T-cell (primary cell): ENCODE data around the gene MAP2K1. TPM values are rescaled to one million over a fixed set of nuclear protein-coding genes. Genes with fewer than 3 reads are reported as not detected.

ENCODE experiments used
- ATAC-seq, 4 experiments: fragments of 200-7000 bp in 3 of 4; fragments of 150-1000 bp in 1 of 4; cut with Tn5 transposase; replicated peaks in 1 of 4; 1 replicate in 3 of 4; 2 replicates in 1 of 4; pipeline ENCODE4 v1.10.0; 2021; ENCODE audit warnings: moderate library complexity in 3 of 4, mild to moderate bottlenecking in 2 of 4, moderate number of reproducible peaks in 1 of 4
- CTCF ChIA-PET, 2 donors: fragments of 300-600 bp; sonication (Branson Sonifier 250); formaldehyde crosslinking; loops; one replicate each; lab custom pipeline; 2022; ENCODE audit warnings: antibody characterized with exemption in 2 of 2; lab: Charles Lee
- POLR2A ChIA-PET, 2 donors: fragments of 300-600 bp; sonication (Branson Sonifier 250); formaldehyde crosslinking; loops; one replicate each; lab custom pipeline; 2022; ENCODE audit warnings: antibody characterized with exemption in 2 of 2; lab: Charles Lee
- DNase-seq, 35 experiments: peaks; one replicate each; pipeline versions ENCODE4 v3.0.0 to v3.0.0-alpha.2; 2013 to 2023
- H3K27ac ChIP-seq: one replicate; pipeline ENCODE4 v1.5.1; 2013; ENCODE audit warnings: low read length
- H3K27me3 ChIP-seq, 2 experiments: replicated peaks in 1 of 2; 1 replicate in 1 of 2; 2 replicates in 1 of 2; pipeline versions ENCODE4 v1.6.1 to v1.7.0; 2013; ENCODE audit warnings: low read length in 1 of 2, mixed read lengths in 1 of 2; ENCODE audit not compliant: control insufficient read depth in 2 of 2, insufficient read depth in 2 of 2; ENCODE audit errors: extremely low read depth in 1 of 2
- H3K36me3 ChIP-seq, 2 donors: 1 replicate in 1 of 2; 2 replicates in 1 of 2; pipeline versions ENCODE4 v1.6.1 to v1.7.0; 2013; ENCODE audit warnings: low read length in 1 of 2; ENCODE audit not compliant: control insufficient read depth in 2 of 2, insufficient read depth in 1 of 2; ENCODE audit errors: extremely low read depth in 1 of 2
- H3K4me1 ChIP-seq, 2 experiments: 1 replicate in 1 of 2; 2 replicates in 1 of 2; pipeline versions ENCODE4 v1.6.1 to v1.7.0; 2013; ENCODE audit warnings: low read length in 2 of 2, mixed read lengths in 1 of 2; ENCODE audit not compliant: insufficient read depth in 2 of 2, control insufficient read depth in 1 of 2; ENCODE audit errors: extremely low read depth in 1 of 2
- H3K4me3 ChIP-seq, 2 donors: 1 replicate in 1 of 2; 2 replicates in 1 of 2; pipeline versions ENCODE4 v1.5.1 to v1.7.0; 2013; ENCODE audit warnings: mild to moderate bottlenecking in 2 of 2, low read length in 1 of 2, moderate library complexity in 1 of 2; ENCODE audit not compliant: control insufficient read depth in 1 of 2; ENCODE audit errors: extremely low read depth in 1 of 2
- H3K9me3 ChIP-seq: 2 replicates; pipeline ENCODE4 v1.7.0; 2013
- H3K27ac Mint-ChIP-seq, 2 donors: one replicate each; pipeline ENCODE4 v1.8.0; 2020 to 2021; ENCODE audit warnings: mild to moderate bottlenecking in 2 of 2, mixed read lengths in 2 of 2
- H3K27me3 Mint-ChIP-seq, 2 donors: one replicate each; pipeline ENCODE4 v1.8.0; 2021 to 2022; ENCODE audit warnings: mixed read lengths in 2 of 2
- H3K36me3 Mint-ChIP-seq: one replicate; pipeline ENCODE4 v1.8.0; 2021; ENCODE audit warnings: mixed read lengths
- H3K4me1 Mint-ChIP-seq, 3 donors: one replicate each; pipeline ENCODE4 v1.8.0; 2020 to 2022; ENCODE audit warnings: mixed read lengths in 3 of 3, mild to moderate bottlenecking in 1 of 3
- H3K4me3 Mint-ChIP-seq, 3 donors: one replicate each; pipeline ENCODE4 v1.8.0; 2020 to 2022; ENCODE audit warnings: mild to moderate bottlenecking in 3 of 3, mixed read lengths in 3 of 3, moderate library complexity in 3 of 3
- H3K9me3 Mint-ChIP-seq, 3 donors: one replicate each; pipeline ENCODE4 v1.8.0; 2020 to 2022; ENCODE audit warnings: mixed read lengths in 3 of 3
- WGBS: methylation state at CpG from one replicate; pipeline ENCODE4 v1.1.5; 2013; ENCODE audit warnings: missing lambda C conversion rate; ENCODE audit not compliant: insufficient coverage; 5-methylcytosine and 5-hydroxymethylcytosine counted together
- total RNA-seq, 35 experiments: library from RNA in 6 of 35; stranded (reverse) in 6 of 35; fragments of 120-200 nt in 1 of 35; gene quantifications; one replicate each; pipeline versions ENCODE4 v1.2.1 to v1.2.4 and lab custom pipeline; 2013 to 2026

The MAP2K1 gene
- total RNA-seq, 5 donors from 2014 or later (not counting 1 experiment from before 2014, with no cell fraction given): 38.7 to 62.8 (median 49.4) TPM

DNA sequence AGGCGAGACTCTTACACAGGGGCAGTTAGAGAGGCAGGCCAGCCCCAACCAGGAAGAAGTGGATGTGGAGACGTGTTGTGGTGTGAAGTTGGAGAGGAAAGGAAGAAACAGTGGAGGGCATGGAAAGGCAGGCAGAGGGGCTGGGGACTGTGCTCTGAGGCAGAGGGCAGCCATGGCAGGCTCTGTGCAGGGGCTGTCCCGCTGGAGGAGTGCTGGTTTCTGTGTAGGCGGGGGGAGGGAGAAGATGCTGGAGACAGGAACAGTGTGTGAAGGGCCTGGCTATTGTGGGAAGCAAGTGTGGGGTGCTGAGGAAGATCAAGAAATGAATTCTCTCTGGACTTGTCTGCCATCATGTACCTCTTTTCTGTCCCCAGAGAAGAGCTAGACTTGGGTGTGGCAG is 89.8 kb downstream of the MAP2K1 start:
- Histone ChIP-seq H3K4me1 (peaks cover 5 to 13% of the 10 kb centered on the region in 2 experiments), H3K36me3 (peaks cover 9 to 10% of the 10 kb centered on the region in 2 donors), H3K4me3 (no peak overlapping the region), H3K27ac (no peak overlapping the region), H3K27me3 (no peaks in the 10 kb centered on the region), H3K9me3 (no peaks in the 10 kb centered on the region)
- ChIA-PET POLR2A (no interaction called here), CTCF (no interaction called here)
- WGBS: 92% methylated on average over 2 of the region's 4 CpGs
- DNase-seq: no peak
- ATAC-seq: no peak
- Mint-ChIP-seq H3K4me1 (peaks cover 29 to 37% (median 31%) of the 10 kb centered on the region in 3 donors), H3K27ac (peak overlapping the region; percentile 74 to 80), H3K4me3 (no peak overlapping the region), H3K27me3 (no peaks in the 10 kb centered on the region), H3K9me3 (no peaks in the 10 kb centered on the region), H3K36me3 (peaks cover 7% of the 10 kb centered on the region)

DNA sequence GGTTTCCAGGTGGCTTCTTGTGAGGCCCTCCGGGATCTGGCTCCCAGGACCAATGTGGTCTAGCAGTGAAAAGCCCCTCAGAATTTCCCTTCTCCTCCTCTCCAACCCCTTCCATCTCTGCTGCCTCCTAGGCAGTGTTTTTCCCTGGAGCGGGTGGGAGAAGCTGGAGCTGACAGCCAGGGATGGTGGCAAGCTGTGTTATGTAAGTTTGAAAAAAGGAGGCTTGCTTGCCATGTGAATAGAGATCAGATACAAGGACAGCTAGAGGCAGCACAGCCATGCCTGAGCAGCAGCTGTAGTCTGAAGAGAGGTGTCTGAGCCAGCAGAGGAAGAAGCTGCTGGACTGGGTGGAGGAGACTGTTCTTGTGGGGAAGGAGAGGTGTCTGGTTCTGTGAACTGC is 90.3 kb downstream of the MAP2K1 start:
- Histone ChIP-seq H3K4me1 (peaks cover 5 to 8% of the 10 kb centered on the region in 2 experiments), H3K4me3 (no peak overlapping the region), H3K27ac (no peak overlapping the region), H3K27me3 (no peaks in the 10 kb centered on the region), H3K9me3 (no peaks in the 10 kb centered on the region), H3K36me3 (peaks cover 12 to 14% of the 10 kb centered on the region in 2 donors)
- H3K4me3 Mint-ChIP-seq: no peak overlapping the region
- DNase-seq (no peak), ATAC-seq (no peak)
- POLR2A ChIA-PET: no interaction called here
- peaks cover 24 to 32% (median 26%) of the 10 kb centered on the region in 3 donors for H3K4me1 Mint-ChIP-seq
- 100% methylated on average over 2 of the region's 2 CpGs for WGBS
- peaks cover 11% of the 10 kb centered on the region for H3K36me3 Mint-ChIP-seq
- no peaks in the 10 kb centered on the region for H3K27me3 Mint-ChIP-seq
- peak overlapping the region; percentile 34 to 80 for H3K27ac Mint-ChIP-seq
- CTCF ChIA-PET: no interaction called here
- no peaks in the 10 kb centered on the region for H3K9me3 Mint-ChIP-seq

DNA sequence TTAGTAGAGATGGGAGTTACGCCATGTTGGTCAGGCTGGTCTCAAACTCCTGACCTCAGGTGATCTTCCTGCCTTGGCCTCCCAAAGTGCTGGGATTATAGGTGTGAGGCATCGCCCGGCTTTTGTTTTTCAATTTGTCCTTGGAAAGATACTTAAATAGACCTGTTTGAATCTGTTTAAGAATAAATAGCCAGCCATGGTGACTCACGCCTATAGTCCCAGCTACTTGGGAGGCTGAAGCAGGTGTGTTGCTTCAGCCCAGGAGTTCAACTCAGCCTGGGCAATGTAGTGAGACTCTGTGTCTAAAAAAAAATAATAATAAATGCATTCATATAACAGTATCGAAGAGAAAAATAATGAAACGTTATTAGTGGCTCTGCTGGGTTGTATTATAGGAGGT is 93.6 kb downstream of the MAP2K1 start:
- 100% methylated on average over 1 of the region's 6 CpGs for WGBS
- H3K4me3 Mint-ChIP-seq: no peak overlapping the region
- H3K4me1 Mint-ChIP-seq: peaks cover 8 to 14% (median 12%) of the 10 kb centered on the region in 3 donors
- H3K27me3 Mint-ChIP-seq: no peaks in the 10 kb centered on the region
- peaks cover 30% of the 10 kb centered on the region for H3K36me3 Mint-ChIP-seq
- POLR2A ChIA-PET: no interaction called here
- H3K27me3 ChIP-seq: no peaks in the 10 kb centered on the region
- no peak overlapping the region for H3K27ac ChIP-seq
- H3K9me3 Mint-ChIP-seq: no peaks in the 10 kb centered on the region
- no peaks in the 10 kb centered on the region for H3K9me3 ChIP-seq
- DNase-seq (no peak), ATAC-seq (no peak)
- peaks cover 12 to 31% of the 10 kb centered on the region in 2 donors for H3K36me3 ChIP-seq
- H3K4me3 ChIP-seq: no peak overlapping the region
- no peaks in the 10 kb centered on the region for H3K4me1 ChIP-seq
- CTCF ChIA-PET: no interaction called here
- H3K27ac Mint-ChIP-seq: no peak overlapping the region

DNA sequence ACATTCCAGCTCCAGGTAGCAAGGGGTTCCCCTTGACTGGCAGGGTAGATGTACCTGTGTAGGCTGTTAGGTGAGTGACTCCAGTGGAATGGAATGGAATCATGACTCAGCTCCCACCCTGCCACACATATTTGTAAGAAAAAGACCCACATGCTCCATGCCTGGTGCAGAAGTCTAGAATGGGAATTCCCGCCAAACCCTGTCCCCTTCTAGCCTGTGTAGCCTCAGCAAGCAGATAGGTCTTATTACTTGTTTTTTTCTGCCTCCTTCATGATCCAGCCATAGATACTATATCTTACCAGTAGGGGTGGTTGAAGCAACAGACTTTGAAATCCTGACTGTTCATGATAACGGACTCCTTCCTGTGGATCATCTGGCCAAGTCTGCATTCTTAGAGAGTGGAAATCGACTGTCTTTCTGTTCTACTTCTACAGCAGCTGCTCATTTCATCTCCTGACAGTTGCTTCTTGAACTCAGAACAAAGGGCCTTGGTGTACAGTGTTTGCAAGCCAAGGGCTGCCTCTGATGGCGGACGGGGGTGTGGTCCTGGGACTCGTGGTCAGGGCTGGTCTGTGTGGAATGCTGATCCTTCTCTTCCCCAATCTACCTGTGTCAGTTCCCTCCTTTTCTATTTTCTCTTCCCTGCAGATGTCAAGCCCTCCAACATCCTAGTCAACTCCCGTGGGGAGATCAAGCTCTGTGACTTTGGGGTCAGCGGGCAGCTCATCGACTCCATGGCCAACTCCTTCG is 94.6 kb downstream of the MAP2K1 start:
- H3K27ac Mint-ChIP-seq: peak overlapping the region; percentile 34 to 47

DNA sequence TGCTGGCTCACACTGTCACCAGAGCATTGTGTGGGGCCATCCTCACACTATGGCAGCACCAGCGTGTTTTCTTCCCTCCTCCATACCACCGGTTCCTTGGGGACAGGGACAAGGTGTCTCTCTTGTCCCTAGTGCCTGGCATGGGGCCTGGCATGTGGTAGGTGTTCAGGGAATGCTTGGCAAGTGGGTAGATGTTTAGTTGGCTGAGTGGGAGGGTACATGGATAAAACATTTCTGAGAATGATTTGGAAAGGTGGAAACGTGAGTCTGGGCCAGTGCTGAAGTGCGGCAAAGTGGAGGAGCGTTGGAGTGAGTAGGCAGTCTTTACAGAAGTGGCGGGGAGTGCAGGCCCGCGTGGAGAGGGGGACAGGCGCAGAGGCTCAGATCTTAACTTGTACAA is 95.8 kb downstream of the MAP2K1 start:
- Histone ChIP-seq H3K27ac (no peak overlapping the region), H3K4me3 (no peak overlapping the region), H3K36me3 (peaks cover 11 to 52% of the 10 kb centered on the region in 2 donors), H3K27me3 (no peaks in the 10 kb centered on the region), H3K9me3 (no peaks in the 10 kb centered on the region), H3K4me1 (no peaks in the 10 kb centered on the region)
- Mint-ChIP-seq H3K27ac (peak overlapping the region; percentile 0 to 54), H3K36me3 (peaks cover 30% of the 10 kb centered on the region), H3K4me1 (peaks cover 0 to 2% (median 0%) of the 10 kb centered on the region in 3 donors), H3K9me3 (no peaks in the 10 kb centered on the region), H3K4me3 (no peak overlapping the region), H3K27me3 (no peaks in the 10 kb centered on the region)
- DNase-seq (no peak), ATAC-seq (no peak)
- POLR2A ChIA-PET: no interaction called here
- 94% methylated on average over 7 of the region's 9 CpGs for WGBS
- CTCF ChIA-PET: no interaction called here

More for the DNA sequence above, 94.6 kb downstream of the MAP2K1 start:
- Mint-ChIP-seq H3K36me3 (peaks cover 30% of the 10 kb centered on the region), H3K9me3 (no peaks in the 10 kb centered on the region), H3K4me1 (peaks cover 2 to 8% (median 4%) of the 10 kb centered on the region in 3 donors), H3K4me3 (no peak overlapping the region), H3K27me3 (no peaks in the 10 kb centered on the region)
- Histone ChIP-seq H3K27ac (no peak overlapping the region), H3K4me1 (no peaks in the 10 kb centered on the region), H3K27me3 (no peaks in the 10 kb centered on the region), H3K4me3 (no peak overlapping the region), H3K36me3 (peaks cover 12 to 40% of the 10 kb centered on the region in 2 donors), H3K9me3 (no peaks in the 10 kb centered on the region)
- WGBS: 100% methylated on average over 4 of the region's 10 CpGs
- ChIA-PET CTCF (no interaction called here), POLR2A (no interaction called here)
- DNase-seq (no peak), ATAC-seq (no peak)

DNA sequence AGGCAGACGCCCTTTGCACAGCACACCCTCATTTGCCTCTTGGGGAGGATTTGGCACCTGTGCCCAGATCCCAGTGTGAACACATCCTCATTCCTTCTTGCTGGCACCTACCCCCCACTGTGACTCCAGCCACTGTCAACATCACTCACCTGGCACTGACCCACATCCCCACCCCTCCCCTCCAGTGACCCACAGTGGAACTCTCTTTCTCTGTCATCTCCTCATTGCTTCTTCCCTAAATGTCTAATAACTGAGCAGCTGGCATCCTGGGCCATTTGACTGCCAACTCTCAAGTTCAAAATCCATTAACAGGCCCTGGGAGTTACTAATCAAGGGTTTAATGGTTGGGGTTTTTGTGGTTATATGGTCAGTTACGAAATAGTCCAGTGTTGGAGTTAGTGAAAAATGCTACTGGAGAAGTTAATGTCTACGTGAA is 96.4 kb downstream of the MAP2K1 start:
- H3K36me3 Mint-ChIP-seq: peaks cover 31% of the 10 kb centered on the region
- Histone ChIP-seq H3K4me1 (no peaks in the 10 kb centered on the region), H3K36me3 (peaks cover 12 to 58% of the 10 kb centered on the region in 2 donors), H3K4me3 (no peak overlapping the region), H3K27ac (no peak overlapping the region), H3K9me3 (no peaks in the 10 kb centered on the region), H3K27me3 (no peaks in the 10 kb centered on the region)
- H3K4me1 Mint-ChIP-seq: peaks cover 0 to 2% (median 0%) of the 10 kb centered on the region in 3 donors
- 100% methylated on average over 1 of the region's 3 CpGs for WGBS
- DNase-seq (no peak), ATAC-seq (no peak)
- H3K27me3 Mint-ChIP-seq: no peaks in the 10 kb centered on the region
- ChIA-PET CTCF (no interaction called here), POLR2A (no interaction called here)
- H3K27ac Mint-ChIP-seq: peak overlapping the region; percentile 46 to 59
- H3K4me3 Mint-ChIP-seq: no peak overlapping the region
- no peaks in the 10 kb centered on the region for H3K9me3 Mint-ChIP-seq
